Colonic mucosa (tissue), 4 donors: ENCODE measurements around the gene MEIS2. TPM values are rescaled to one million over a fixed set of nuclear protein-coding genes. Genes with fewer than 3 reads are reported as not detected.

Experiments
- DNase-seq: peaks from one replicate; pipeline ENCODE4 v3.0.0-alpha.2; 2020
- H3K27ac ChIP-seq: fragments of 200-600 bp; one replicate; pipeline ENCODE4 v1.8.0; 2021
- H3K27me3 ChIP-seq: fragments of 200-600 bp; one replicate; pipeline ENCODE4 v1.8.0; 2021
- H3K36me3 ChIP-seq: fragments of 200-600 bp; one replicate; pipeline ENCODE4 v1.8.0; 2021
- H3K4me1 ChIP-seq: fragments of 200-600 bp; one replicate; pipeline ENCODE4 v1.8.0; 2021; ENCODE audit warnings: mild to moderate bottlenecking
- H3K4me3 ChIP-seq: fragments of 200-600 bp; one replicate; pipeline ENCODE4 v1.8.0; 2021
- H3K9ac ChIP-seq, 2 donors: one replicate each; pipeline ENCODE4 v1.7.0; 2013; ENCODE audit warnings: control low read depth in 2 of 2, low read depth in 2 of 2, low read length in 2 of 2
- H3K9me3 ChIP-seq: fragments of 200-600 bp; one replicate; pipeline ENCODE4 v1.8.0; 2021
- intact Hi-C: fragments of 100-400 bp; cut with DNase I; formaldehyde crosslinking; loops from one replicate; pipeline ENCODE4 v1.14.1; 2022
- microRNA-seq: library from miRNA; unstranded; fragments of <30 nt; microRNA quantifications from one replicate; pipeline ENCODE4, GENCODE V29; 2019
- total RNA-seq, 2 donors: library from RNA; stranded (reverse); fragmentation: NEBNext Ultra II Directional in 1 of 2; extraction: Animal tissue kit (Norgen Biotek cat#: 25700) in 1 of 2; gene quantifications; one replicate each; pipeline ENCODE4 v1.2.1, GENCODE V29; 2021
- TF ChIP-seq, protein P1 (sequence below): fragments of 200-600 bp; IDR thresholded peaks from one replicate; pipeline ENCODE4 v1.8.0; 2022; ENCODE audit warnings: antibody characterized with exemption, mild to moderate bottlenecking
- donor health status: healthy.
- donor health status: DM: no; HTN: no; CAD: no.
- donor health status: DM: no; HTN: no; CAD: no.

MEIS2 gene
- total RNA-seq, 2 donors from 2014 or later = 1.7 to 7.6 TPM

GRCh38 chr15:36844534-36844998, 255.8 kb downstream of the MEIS2 start:
- no peak for DNase-seq
- intact Hi-C loops = no loop called here
- no peaks in the 10 kb centered on the region for H3K4me1 ChIP-seq

GRCh38 chr15:36843822-36844221, 256.5 kb downstream of the MEIS2 start:
- Histone ChIP-seq H3K4me1 (no peaks in the 10 kb centered on the region), H3K9ac (no peak overlapping the region), H3K4me3 (no peak overlapping the region), H3K9me3 (no peaks in the 10 kb centered on the region), H3K27ac (no peak overlapping the region), H3K36me3 (no peaks in the 10 kb centered on the region), H3K27me3 (no peaks in the 10 kb centered on the region)
- no peak for DNase-seq
- intact Hi-C loops = no loop called here
- TF ChIP-seq, protein P1, sequence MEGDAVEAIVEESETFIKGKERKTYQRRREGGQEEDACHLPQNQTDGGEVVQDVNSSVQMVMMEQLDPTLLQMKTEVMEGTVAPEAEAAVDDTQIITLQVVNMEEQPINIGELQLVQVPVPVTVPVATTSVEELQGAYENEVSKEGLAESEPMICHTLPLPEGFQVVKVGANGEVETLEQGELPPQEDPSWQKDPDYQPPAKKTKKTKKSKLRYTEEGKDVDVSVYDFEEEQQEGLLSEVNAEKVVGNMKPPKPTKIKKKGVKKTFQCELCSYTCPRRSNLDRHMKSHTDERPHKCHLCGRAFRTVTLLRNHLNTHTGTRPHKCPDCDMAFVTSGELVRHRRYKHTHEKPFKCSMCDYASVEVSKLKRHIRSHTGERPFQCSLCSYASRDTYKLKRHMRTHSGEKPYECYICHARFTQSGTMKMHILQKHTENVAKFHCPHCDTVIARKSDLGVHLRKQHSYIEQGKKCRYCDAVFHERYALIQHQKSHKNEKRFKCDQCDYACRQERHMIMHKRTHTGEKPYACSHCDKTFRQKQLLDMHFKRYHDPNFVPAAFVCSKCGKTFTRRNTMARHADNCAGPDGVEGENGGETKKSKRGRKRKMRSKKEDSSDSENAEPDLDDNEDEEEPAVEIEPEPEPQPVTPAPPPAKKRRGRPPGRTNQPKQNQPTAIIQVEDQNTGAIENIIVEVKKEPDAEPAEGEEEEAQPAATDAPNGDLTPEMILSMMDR = no peak

More at GRCh38 chr15:36844534-36844998, 255.8 kb downstream of the MEIS2 start:
- H3K4me3 ChIP-seq = no peak overlapping the region
- no peaks in the 10 kb centered on the region for H3K36me3 ChIP-seq
- H3K9ac ChIP-seq = no peak overlapping the region
- no peaks in the 10 kb centered on the region for H3K9me3 ChIP-seq
- no peak overlapping the region for H3K27ac ChIP-seq
- no peaks in the 10 kb centered on the region for H3K27me3 ChIP-seq
- TF ChIP-seq, protein P1 = no peak

DNA sequence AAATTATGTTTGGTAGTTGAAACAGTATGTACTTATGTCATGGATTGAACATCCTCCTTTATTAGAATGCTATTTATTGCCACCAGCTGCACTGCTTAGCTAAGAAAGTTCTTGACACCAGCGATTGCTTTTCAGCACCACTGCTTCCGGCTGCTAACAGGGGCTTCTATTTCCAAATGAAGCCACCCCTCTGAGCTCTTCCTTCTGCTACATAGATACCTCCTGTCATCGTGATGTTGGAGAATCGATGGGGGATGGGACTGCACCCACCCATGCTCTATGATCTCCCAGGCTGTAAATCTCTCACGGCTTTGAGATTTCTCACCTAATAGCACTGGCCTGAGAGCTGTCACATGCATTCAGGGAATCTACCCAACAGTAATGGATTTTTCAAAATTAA, 259.2 kb downstream of the MEIS2 start:
- Histone ChIP-seq H3K36me3 (no peaks in the 10 kb centered on the region), H3K27me3 (no peaks in the 10 kb centered on the region), H3K4me1 (no peaks in the 10 kb centered on the region), H3K9me3 (no peaks in the 10 kb centered on the region), H3K4me3 (no peak overlapping the region), H3K9ac (no peak overlapping the region), H3K27ac (no peak overlapping the region)
- TF ChIP-seq, protein P1 = no peak
- intact Hi-C loops = no loop called here
- no peak for DNase-seq

Small RNAs within 50 kb of the gene (microRNA-seq; reads per million reads assigned to microRNA genes)
- not detected for gene MIR8063
